ENCODE data around the gene THOC2.
A peak's percentile ranks its signal among the peaks of the same experiment; 100 is the strongest.

THOC2 gene

DNA sequence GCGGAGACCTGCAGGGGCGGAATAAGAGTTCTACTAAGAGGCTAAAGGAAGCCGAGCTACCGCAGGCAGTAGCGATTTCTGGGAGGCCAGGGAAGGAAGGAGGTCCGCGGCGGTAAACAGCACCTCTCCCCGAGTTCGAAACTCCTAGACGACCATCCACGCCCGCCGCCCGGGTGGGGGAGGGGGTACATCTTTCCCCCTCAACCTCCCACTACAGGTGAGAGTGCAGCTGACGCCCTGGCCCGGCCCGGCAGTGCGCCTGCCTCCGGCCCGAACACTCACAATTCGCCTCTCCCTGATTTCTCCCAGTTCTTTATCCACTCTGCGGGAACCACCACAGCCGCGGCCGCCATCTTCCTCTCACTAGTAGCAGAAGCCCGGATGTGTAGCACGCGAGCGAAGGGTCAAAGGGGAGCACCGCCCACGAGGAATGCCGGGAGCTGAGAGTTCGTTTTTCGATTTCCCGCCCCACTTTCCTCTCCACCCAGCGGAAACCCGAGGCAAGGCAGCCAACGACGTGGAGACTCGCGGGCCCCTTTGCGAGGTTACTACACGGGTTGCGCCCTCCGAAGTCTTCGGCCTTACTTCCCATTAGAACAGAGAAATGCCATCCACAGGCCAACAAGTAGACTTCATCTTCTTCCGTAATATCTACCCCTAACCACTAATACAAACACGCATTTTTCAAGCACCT lies at the start of gene THOC2 (continued):
- TF ChIP-seq ZNF707 (tag by site-specific recombination; IDR thresholded peaks at IDR 0.05) (no peak), ZBTB7A (tag by site-specific recombination; IDR thresholded peaks at IDR 0.05; ENCODE audit: low read depth) (no peak), ZNF2 (tag by site-specific recombination; IDR thresholded peaks at IDR 0.05) (no peak), ZNF830 (tag by site-specific recombination; IDR thresholded peaks at IDR 0.05; ENCODE audit: low read depth) (no peak), ZNF529 (tag by site-specific recombination; IDR thresholded peaks at IDR 0.05; ENCODE audit: insufficient replicate concordance) (no peak), ZNF561 (tag by site-specific recombination; IDR thresholded peaks at IDR 0.05; ENCODE audit: borderline replicate concordance) (no peak; the same call in 1 of the 2 replicates), ZBTB1 (tag by site-specific recombination; IDR thresholded peaks at IDR 0.05) (no peak), ZNF571 (tag by site-specific recombination; IDR thresholded peaks at IDR 0.05) (no peak), KLF10 (tag by site-specific recombination; IDR thresholded peaks at IDR 0.05) (no peak), MYNN (tag by site-specific recombination; IDR thresholded peaks at IDR 0.05; ENCODE audit: borderline replicate concordance) (no peak), BCL11A (tag by site-specific recombination; IDR thresholded peaks at IDR 0.05; ENCODE audit: low read depth) (no peak), ZNF324 (tag by site-specific recombination; IDR thresholded peaks at IDR 0.05) (peak; percentile 57; the same call in 1 of the 2 replicates), KLF8 (tag by site-specific recombination; IDR thresholded peaks at IDR 0.05) (peak; percentile 79; the same call in 1 of the 2 replicates), SETDB1 (IDR thresholded peaks at IDR 0.05; ENCODE audit: insufficient read length, low read length) (no peak), ZIC2 (tag by site-specific recombination; IDR thresholded peaks at IDR 0.05) (peak; percentile 11; the same call in 1 of the 2 replicates), ZNF10 (tag by site-specific recombination; IDR thresholded peaks at IDR 0.05) (no peak; the same call in 1 of the 2 replicates), ZNF48 (tag by site-specific recombination; IDR thresholded peaks at IDR 0.05) (no peak), ZNF175 (tag by site-specific recombination; IDR thresholded peaks at IDR 0.05) (no peak), ZNF660 (tag by site-specific recombination; IDR thresholded peaks at IDR 0.05) (no peak; the same call in 1 of the 2 replicates)
- TF ChIP-seq, protein P1, sequence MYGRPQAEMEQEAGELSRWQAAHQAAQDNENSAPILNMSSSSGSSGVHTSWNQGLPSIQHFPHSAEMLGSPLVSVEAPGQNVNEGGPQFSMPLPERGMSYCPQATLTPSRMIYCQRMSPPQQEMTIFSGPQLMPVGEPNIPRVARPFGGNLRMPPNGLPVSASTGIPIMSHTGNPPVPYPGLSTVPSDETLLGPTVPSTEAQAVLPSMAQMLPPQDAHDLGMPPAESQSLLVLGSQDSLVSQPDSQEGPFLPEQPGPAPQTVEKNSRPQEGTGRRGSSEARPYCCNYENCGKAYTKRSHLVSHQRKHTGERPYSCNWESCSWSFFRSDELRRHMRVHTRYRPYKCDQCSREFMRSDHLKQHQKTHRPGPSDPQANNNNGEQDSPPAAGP (tag by site-specific recombination; IDR thresholded peaks at IDR 0.05), result no peak
- TF ChIP-seq, protein P2, sequence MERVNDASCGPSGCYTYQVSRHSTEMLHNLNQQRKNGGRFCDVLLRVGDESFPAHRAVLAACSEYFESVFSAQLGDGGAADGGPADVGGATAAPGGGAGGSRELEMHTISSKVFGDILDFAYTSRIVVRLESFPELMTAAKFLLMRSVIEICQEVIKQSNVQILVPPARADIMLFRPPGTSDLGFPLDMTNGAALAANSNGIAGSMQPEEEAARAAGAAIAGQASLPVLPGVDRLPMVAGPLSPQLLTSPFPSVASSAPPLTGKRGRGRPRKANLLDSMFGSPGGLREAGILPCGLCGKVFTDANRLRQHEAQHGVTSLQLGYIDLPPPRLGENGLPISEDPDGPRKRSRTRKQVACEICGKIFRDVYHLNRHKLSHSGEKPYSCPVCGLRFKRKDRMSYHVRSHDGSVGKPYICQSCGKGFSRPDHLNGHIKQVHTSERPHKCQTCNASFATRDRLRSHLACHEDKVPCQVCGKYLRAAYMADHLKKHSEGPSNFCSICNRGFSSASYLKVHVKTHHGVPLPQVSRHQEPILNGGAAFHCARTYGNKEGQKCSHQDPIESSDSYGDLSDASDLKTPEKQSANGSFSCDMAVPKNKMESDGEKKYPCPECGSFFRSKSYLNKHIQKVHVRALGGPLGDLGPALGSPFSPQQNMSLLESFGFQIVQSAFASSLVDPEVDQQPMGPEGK (tag by site-specific recombination; IDR thresholded peaks at IDR 0.05), result peak; percentile 65
- TF ChIP-seq, protein P3, sequence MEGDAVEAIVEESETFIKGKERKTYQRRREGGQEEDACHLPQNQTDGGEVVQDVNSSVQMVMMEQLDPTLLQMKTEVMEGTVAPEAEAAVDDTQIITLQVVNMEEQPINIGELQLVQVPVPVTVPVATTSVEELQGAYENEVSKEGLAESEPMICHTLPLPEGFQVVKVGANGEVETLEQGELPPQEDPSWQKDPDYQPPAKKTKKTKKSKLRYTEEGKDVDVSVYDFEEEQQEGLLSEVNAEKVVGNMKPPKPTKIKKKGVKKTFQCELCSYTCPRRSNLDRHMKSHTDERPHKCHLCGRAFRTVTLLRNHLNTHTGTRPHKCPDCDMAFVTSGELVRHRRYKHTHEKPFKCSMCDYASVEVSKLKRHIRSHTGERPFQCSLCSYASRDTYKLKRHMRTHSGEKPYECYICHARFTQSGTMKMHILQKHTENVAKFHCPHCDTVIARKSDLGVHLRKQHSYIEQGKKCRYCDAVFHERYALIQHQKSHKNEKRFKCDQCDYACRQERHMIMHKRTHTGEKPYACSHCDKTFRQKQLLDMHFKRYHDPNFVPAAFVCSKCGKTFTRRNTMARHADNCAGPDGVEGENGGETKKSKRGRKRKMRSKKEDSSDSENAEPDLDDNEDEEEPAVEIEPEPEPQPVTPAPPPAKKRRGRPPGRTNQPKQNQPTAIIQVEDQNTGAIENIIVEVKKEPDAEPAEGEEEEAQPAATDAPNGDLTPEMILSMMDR (tag by site-specific recombination; IDR thresholded peaks at IDR 0.05), result peak; percentile 74; the same call in 1 of the 2 replicates
- TF ChIP-seq, protein P4, sequence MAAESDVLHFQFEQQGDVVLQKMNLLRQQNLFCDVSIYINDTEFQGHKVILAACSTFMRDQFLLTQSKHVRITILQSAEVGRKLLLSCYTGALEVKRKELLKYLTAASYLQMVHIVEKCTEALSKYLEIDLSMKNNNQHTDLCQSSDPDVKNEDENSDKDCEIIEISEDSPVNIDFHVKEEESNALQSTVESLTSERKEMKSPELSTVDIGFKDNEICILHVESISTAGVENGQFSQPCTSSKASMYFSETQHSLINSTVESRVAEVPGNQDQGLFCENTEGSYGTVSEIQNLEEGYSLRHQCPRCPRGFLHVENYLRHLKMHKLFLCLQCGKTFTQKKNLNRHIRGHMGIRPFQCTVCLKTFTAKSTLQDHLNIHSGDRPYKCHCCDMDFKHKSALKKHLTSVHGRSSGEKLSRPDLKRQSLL (tag by site-specific recombination; IDR thresholded peaks at IDR 0.05), result no peak
- TF ChIP-seq, protein P5, sequence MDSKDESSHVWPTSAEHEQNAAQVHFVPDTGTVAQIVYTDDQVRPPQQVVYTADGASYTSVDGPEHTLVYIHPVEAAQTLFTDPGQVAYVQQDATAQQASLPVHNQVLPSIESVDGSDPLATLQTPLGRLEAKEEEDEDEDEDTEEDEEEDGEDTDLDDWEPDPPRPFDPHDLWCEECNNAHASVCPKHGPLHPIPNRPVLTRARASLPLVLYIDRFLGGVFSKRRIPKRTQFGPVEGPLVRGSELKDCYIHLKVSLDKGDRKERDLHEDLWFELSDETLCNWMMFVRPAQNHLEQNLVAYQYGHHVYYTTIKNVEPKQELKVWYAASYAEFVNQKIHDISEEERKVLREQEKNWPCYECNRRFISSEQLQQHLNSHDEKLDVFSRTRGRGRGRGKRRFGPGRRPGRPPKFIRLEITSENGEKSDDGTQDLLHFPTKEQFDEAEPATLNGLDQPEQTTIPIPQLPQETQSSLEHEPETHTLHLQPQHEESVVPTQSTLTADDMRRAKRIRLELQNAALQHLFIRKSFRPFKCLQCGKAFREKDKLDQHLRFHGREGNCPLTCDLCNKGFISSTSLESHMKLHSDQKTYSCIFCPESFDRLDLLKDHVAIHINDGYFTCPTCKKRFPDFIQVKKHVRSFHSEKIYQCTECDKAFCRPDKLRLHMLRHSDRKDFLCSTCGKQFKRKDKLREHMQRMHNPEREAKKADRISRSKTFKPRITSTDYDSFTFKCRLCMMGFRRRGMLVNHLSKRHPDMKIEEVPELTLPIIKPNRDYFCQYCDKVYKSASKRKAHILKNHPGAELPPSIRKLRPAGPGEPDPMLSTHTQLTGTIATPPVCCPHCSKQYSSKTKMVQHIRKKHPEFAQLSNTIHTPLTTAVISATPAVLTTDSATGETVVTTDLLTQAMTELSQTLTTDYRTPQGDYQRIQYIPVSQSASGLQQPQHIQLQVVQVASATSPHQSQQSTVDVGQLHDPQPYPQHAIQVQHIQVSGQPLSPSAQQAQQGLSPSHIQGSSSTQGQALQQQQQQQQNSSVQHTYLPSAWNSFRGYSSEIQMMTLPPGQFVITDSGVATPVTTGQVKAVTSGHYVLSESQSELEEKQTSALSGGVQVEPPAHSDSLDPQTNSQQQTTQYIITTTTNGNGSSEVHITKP (tag by site-specific recombination; IDR thresholded peaks at IDR 0.05), result 0 out of 2 replicates have a peak, but pooled peaks have one; percentile 11
- TF ChIP-seq, protein P6, sequence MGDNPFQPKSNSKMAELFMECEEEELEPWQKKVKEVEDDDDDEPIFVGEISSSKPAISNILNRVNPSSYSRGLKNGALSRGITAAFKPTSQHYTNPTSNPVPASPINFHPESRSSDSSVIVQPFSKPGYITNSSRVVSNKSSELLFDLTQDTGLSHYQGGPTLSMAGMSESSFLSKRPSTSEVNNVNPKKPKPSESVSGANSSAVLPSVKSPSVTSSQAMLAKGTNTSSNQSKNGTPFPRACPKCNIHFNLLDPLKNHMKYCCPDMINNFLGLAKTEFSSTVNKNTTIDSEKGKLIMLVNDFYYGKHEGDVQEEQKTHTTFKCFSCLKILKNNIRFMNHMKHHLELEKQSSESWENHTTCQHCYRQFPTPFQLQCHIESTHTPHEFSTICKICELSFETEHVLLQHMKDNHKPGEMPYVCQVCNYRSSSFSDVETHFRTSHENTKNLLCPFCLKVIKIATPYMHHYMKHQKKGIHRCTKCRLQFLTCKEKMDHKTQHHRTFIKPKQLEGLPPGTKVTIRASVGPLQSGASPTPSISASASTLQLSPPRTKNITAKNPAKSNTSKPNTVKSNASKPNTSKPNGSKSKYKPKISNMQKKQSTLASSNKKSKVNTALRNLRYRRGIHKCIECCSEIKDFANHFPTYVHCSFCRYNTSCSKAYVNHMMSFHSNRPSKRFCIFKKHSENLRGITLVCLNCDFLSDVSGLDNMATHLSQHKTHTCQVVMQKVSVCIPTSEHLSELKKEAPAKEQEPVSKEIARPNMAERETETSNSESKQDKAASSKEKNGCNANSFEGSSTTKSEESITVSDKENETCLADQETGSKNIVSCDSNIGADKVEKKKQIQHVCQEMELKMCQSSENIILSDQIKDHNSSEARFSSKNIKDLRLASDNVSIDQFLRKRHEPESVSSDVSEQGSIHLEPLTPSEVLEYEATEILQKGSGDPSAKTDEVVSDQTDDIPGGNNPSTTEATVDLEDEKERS (tag by site-specific recombination; IDR thresholded peaks at IDR 0.05), result peak; percentile 77

Measured in HEK293 (cell line).